Colon (tissue), 2 donors: ENCODE data around the gene HASPIN.

Experiments
- FAIRE-seq: peaks from 2 replicates; lab custom pipeline; 2012; peaks lifted over from hg19 to GRCh38; lab: Jason Lieb, UNC
- donor health status: control.
- donor health status: control.

Gene HASPIN

DNA sequence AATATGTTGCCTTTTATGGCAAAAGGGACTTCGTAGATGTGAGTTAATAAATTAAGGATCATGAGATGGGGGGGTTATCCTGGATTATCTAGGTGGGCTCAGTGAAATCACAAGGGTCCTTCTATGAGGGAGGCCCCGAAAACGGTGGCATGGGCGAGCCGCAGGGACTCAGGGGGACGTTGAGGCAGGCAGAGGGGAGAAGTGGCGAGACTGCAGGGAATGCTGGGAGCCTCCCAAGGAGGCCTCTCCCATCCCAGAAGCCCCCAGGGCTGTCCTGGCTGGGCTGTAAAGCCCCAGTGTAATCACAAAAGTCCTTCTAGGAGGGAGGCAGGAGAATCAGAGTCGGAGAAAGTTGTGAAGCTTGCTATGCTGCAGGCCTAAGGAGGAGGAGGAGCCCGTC, 42.3 kb downstream of the HASPIN start:
- FAIRE-seq, result no peak

GRCh38 chr17:3766779-3767178, 43.1 kb downstream of the HASPIN start:
- FAIRE-seq, result no peak

DNA sequence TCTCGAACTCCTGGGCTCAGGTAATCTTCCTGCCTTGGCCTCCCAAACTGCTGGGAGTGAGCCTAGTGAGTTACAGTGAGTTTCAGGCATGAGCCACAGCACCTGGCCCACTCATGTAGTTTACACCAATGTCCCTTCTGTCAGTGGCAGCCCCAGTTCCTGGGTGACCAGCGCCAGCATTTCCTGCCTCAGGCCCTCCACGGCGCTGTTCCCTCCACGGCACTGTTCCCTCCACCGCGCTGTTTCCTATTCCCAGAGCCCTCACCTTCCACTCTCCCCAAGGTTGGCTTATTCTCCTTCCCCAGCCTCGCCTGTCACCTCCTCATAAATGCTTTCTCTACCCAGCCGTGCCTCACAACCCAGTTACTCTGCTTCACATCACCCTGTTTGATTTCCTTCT, 44.6 kb downstream of the HASPIN start:
- FAIRE-seq, result no peak

GRCh38 chr17:3768769-3769168, 45.1 kb downstream of the HASPIN start:
- FAIRE-seq, result no peak

DNA sequence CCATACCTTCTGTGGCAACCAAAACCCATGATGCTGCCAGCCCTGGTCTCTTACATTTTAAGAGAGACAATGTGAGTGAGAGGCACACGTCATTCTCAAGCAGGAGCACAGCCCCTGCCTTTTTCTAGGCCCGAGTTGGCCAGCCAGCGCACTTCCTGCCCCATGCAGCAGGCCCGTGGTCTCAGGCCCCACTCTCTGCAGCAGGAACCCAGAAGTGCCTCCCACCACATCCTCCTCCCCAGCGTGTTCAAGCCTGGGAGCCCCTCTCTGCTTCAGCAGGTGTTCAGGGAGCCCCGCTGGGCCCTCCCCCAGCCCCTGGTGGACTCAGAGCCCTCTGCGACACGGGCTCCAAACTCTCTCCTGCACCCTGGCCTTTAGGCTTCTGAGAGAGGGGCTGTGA, 46.8 kb downstream of the HASPIN start:
- FAIRE-seq, result no peak

DNA sequence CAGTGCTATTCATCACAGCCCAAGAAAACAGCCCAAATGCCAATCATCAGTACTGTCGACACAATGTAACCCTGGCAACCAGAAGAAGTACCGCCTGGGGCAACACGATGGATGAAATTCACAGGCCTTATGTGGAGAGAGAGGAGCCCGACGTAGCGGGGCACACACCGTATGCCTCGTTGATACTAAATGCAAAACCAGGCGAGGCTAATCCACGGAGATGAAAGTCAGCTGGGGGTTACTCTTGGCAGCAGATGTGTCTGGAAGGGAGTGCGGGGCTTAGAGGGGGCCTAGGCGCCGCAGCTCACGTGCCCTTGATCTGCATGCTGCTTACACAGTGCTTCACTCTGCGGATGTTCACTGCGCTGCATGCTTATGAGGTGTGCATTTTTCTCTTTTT, 47.4 kb downstream of the HASPIN start:
- no peak for FAIRE-seq

DNA sequence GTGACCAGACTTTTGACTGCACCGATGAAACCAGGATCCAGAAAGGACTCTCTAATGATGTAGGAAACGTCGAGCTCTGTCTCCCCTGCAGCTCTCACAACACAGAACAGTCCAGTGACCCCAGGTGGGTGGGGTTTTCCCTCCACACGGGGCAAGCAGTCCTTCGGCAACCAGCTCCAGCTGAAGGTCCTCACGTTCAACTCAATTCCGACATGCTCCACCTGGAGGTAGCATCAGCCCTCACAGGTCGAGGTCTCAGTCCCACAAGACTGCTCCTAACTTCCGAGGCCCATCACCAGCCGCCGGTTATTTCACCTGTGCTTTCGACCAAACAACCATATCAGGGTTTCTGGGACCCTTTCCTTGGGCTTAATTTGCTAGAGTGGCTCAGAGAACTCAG, 49.1 kb downstream of the HASPIN start:
- no peak for FAIRE-seq

DNA sequence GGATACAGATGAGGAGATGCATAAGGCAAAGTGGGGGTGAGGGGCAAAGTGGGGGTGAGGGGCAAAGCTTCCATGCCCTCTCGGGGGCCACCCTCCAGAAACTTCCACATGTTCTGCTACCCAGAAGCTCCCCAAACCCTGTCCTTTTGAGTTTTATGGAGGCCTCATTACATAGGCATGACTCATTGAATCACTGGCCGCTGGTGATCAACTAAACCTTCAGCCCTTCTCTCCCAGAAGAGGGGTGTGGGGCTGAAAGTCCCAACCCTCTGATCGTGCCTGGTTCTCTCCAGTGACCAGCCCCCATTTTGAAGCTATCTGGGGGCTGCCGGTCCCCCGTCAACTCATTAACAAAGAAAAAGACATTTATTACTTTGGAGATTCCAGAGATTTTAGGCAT, 49.8 kb downstream of the HASPIN start:
- FAIRE-seq, result no peak

- no peak for FAIRE-seq
Observed at GRCh38 chr17:3773966-3774365, 50.3 kb downstream of the HASPIN start.
